Posterior vena cava (tissue), 2 donors: ENCODE measurements around the gene SCNN1B. TPM values are rescaled to one million over a fixed set of nuclear protein-coding genes. Genes with fewer than 3 reads are reported as not detected.
"Not testable (repeated sequence)": the region's sequence is repeated elsewhere in the genome, so short reads cannot be mapped to it uniquely, and the experiment has no call there.

Experiments
- DNase-seq: peaks from one replicate; pipeline ENCODE4 v3.0.0-alpha.2; 2020; ENCODE audit warnings: low spot score
- intact Hi-C, 2 donors: fragments of 100-400 bp; cut with DNase I; formaldehyde crosslinking; loops; one replicate each; pipeline versions ENCODE4 v1.14.1 to v1.14.2; 2022 to 2023
- total RNA-seq, 2 donors: library from RNA; stranded (reverse); fragmentation: NEBNext Ultra II Directional; extraction: Animal tissue kit (Norgen Biotek cat#: 25700); gene quantifications; one replicate each; pipeline ENCODE4 v1.2.1, GENCODE V29; 2021
- donor health status: DM: yes; HTN: yes; CAD: no.
- donor health status: DM: yes; HTN: yes; CAD: no.

Gene SCNN1B
- total RNA-seq, 2 donors from 2014 or later: 2.7 to 4.5 TPM

DNA sequence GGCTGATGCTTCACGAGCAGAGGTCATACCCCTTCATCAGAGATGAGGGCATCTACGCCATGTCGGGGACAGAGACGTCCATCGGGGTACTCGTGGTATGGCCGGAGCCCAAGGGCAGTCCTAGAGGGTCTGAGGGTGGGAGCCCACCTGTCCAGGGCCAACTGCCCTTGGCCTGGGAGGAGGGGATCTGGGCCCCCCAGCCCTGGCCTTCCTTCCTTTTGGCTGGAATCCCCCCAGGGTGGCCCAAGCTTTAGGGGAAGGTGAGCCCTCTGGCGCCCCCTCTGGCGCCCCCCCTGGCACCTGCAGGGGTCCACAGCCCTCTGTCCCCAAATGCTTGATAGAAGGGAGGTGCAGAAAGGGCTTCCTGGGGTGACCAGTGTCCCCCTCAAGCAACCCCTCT is 69.3 kb downstream of the SCNN1B start:
- DNase-seq: no peak
- intact Hi-C loops: no loop called here

GRCh38 chr16:23373436-23374219 is 71.5 kb downstream of the SCNN1B start:
- intact Hi-C loops: no loop called here
- DNase-seq: no peak

GRCh38 chr16:23374721-23375510 is 72.8 kb downstream of the SCNN1B start:
- DNase-seq: no peak
- intact Hi-C loops: no loop called here

GRCh38 chr16:23375643-23376042 is 73.5 kb downstream of the SCNN1B start:
- intact Hi-C loops: no loop called here
- DNase-seq: no peak

- intact Hi-C loops: no loop called here
- no peak for DNase-seq
Measured at GRCh38 chr16:23377071-23377931, 75.2 kb downstream of the SCNN1B start.

DNA sequence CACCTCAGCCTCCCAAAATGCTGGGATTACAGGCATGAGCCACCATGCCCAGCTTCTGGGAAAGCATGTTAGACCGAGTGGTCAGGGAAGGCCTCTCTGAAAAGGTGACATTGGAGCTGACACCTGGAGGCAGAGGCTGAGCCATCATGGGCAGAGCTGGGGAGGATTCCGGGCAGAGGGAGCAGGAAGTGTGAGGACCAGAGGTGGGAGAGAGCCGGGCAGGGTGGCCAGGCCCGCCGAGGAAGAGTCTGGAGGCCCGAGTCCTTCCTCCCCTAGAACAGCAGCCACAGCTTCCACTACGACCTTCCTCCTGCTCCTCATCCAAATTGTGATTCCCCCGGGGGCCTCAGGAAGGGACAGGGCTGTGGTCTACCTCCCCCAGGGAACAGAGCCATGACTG is 76.2 kb downstream of the SCNN1B start:
- intact Hi-C loops: no loop called here
- no peak for DNase-seq

DNA sequence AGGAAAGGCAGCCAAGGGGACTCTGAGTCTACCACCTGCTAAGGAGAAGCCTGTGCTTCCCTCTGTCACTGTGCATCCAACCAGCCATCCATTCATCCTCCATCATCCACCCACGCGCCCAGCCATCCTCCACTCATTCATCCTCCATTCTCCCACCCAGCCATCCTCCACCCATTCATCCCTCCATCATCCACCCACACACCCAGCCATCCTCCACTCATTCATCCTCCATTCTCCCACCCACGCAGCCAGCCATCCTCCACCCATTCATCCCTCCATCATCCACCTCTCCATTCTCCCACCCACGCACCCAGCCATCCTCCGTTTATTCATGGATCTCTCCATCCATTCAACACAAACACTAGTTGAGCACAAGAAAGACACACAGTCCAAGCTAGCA is 76.8 kb downstream of the SCNN1B start:
- intact Hi-C loops: no loop called here
- peak; percentile 55 for DNase-seq

DNA sequence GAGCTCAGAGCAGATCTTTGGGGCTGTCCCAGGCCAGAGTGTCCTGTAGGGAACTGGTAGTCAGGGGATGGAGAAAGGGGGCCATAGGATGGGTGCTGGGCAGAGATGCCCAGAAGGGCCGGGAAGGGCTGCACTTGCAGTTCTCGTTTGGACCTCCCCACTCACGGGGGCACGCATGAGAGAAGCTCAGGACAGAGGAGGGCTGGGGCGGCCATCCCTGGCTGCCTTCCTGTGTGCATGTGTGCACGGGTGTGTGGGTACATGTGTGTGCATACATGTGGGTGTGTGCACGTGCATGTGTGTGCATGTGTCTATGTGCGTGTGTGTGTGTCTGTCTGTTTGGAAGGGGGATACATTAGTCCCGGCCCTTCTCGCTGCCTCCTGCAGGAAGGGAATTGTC is 77.6 kb downstream of the SCNN1B start:
- intact Hi-C loops: no loop called here
- DNase-seq: peak; percentile 48

DNA sequence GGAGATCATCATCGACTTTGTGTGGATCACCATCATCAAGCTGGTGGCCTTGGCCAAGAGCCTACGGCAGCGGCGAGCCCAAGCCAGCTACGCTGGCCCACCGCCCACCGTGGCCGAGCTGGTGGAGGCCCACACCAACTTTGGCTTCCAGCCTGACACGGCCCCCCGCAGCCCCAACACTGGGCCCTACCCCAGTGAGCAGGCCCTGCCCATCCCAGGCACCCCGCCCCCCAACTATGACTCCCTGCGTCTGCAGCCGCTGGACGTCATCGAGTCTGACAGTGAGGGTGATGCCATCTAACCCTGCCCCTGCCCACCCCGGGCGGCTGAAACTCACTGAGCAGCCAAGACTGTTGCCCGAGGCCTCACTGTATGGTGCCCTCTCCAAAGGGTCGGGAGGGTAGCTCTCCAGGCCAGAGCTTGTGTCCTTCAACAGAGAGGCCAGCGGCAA is 78.4 kb downstream of the SCNN1B start:
- intact Hi-C loops: no loop called here
- peak; percentile 73 for DNase-seq

DNA sequence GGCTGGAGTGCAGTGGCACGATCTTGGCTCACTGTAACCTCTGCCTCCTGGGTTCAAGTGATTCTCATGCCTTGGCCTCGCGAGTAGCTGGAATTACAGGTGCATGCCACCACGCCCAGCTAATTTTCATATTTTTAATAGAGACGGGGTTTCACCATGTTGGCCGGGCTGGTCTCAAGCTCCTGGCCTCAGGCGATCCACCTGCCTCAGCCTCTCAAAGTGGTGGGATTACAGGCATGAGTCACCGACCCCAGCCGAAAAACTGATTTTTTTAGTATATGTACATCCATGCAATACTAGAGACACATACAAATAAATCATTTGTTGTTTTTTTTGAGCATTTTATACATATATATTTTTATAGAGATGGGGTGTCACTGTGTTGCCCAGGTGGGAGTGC is 79.6 kb downstream of the SCNN1B start:
- peak; percentile 66 for DNase-seq
- intact Hi-C loops: not testable (repeated sequence)

DNA sequence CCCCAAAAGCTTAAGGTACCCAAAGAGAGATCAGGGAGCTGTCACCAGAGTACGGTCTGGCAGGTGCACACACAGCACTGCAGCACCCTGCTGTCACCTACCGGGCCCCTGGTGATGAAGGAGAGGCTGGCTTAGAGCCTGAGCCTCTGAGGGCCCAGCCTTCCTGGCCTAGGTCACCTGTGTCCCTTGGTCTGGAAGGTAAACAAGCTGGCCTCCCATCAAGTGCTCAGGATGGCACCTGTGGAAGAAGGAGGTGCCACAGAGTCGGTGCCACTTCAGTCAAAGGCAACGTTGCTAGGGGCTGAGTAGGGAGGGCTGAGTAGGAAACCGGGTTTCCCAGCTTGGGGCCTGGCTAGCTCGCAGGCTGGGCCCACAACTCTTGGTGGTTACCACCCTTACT is 80.2 kb downstream of the SCNN1B start:
- peak; percentile 14 for DNase-seq
- intact Hi-C loops: no loop called here

- intact Hi-C loops: no loop called here
Measured at GRCh38 chr16:23383881-23384280, 81.8 kb downstream of the SCNN1B start.

DNA sequence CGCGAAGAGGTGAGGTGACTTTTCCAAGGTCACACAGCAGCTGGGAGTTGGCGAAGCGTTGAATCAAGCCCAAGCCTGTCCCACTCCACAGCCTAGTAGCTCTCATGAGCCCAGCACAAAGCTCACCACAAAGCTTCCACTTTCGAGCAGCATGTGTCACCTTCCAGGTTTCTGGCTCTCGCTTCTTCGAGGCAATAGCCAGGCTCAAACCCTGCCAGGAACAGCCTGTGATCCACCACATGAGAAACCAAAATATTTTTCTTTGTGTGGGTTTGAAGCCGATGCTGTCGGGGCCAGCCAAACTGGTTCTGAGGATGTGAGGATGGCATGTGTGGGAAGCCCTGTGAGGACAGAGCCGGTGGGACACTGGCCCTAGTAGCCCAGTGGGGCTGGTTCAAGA is 82.8 kb downstream of the SCNN1B start:
- peak; percentile 28 for DNase-seq
- intact Hi-C loops: loop anchor here in 1 of 2 donors (1.0 kb wide), 1 partner anchor 41 kb away; no protein-coding TSS in a partner anchor

More at GRCh38 chr16:23383881-23384280, 81.8 kb downstream of the SCNN1B start:
- DNase-seq: peak; percentile 53

GRCh38 chr16:23385441-23385840 is 83.3 kb downstream of the SCNN1B start:
- no peak for DNase-seq

GRCh38 chr16:23387666-23388065 is 85.6 kb downstream of the SCNN1B start:
- intact Hi-C loops: no loop called here
- no peak for DNase-seq

More at GRCh38 chr16:23385441-23385840, 83.3 kb downstream of the SCNN1B start:
- intact Hi-C loops: loop anchor here in 1 of 2 donors (1.0 kb wide), 1 partner anchor 41 kb away; no protein-coding TSS in a partner anchor

DNA sequence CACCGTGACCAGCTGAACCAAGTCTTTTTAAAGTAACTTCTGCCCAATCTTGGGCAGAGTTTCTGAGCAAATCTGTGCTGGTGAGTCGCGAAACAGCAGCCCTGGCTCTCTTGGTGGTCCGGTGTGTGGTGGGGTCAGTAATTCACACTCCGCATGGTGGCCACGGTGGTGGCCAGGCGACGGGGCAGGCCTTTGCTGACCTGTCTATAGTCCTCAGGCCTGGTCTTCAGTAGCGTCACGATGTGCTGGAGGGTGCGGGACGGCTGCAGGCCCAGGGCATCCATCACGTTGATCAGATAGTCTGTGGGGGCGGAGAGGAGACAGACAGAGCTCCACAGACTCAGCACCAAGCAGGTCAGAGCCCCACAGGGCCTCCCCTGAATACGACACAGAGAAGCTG is 86.7 kb downstream of the SCNN1B start:
- intact Hi-C loops: no loop called here
- peak; percentile 73 for DNase-seq

DNA sequence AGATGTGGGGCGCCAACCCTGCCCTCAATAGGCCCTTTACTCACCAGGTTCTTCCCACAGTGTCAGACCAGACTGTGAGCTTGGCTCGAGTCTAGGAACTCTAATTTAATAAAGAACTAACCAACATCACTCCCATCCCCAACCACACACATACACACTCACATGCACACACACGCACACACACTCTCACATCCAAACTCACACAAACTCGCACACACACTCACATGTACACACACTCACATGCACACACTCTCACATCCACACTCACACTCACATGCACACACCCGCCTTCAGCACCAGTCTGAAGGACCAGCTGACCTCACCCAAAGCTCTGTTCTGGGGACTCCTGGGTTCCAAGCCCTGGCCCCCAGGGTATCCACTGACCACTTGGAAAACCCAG is 87.1 kb downstream of the SCNN1B start:
- intact Hi-C loops: no loop called here
- DNase-seq: no peak

GRCh38 chr16:23389936-23390335 is 87.8 kb downstream of the SCNN1B start:
- intact Hi-C loops: loop anchor here in 1 of 2 donors (10.0 kb wide), 1 partner anchor 85 kb away; the partner anchor contains the start of gene SCNN1B
- not testable (repeated sequence) for DNase-seq
